HG02943 (cell line): ENCODE results near the gene ACTRT2.

Experiments used
- ATAC-seq: cut with Tn5 transposase; IDR thresholded peaks from one replicate; pipeline ENCODE4 v1.9.1; 2021; ENCODE audit warnings: mild to moderate bottlenecking, low read depth, moderate library complexity; ENCODE audit not compliant: unreplicated experiment

Gene ACTRT2

GRCh38 chr1:3029991-3030662 is 8.9 kb downstream of the ACTRT2 start:
- no peak for ATAC-seq

- ATAC-seq = no peak
Measured at GRCh38 chr1:3030663-3031381, 9.6 kb downstream of the ACTRT2 start.

DNA sequence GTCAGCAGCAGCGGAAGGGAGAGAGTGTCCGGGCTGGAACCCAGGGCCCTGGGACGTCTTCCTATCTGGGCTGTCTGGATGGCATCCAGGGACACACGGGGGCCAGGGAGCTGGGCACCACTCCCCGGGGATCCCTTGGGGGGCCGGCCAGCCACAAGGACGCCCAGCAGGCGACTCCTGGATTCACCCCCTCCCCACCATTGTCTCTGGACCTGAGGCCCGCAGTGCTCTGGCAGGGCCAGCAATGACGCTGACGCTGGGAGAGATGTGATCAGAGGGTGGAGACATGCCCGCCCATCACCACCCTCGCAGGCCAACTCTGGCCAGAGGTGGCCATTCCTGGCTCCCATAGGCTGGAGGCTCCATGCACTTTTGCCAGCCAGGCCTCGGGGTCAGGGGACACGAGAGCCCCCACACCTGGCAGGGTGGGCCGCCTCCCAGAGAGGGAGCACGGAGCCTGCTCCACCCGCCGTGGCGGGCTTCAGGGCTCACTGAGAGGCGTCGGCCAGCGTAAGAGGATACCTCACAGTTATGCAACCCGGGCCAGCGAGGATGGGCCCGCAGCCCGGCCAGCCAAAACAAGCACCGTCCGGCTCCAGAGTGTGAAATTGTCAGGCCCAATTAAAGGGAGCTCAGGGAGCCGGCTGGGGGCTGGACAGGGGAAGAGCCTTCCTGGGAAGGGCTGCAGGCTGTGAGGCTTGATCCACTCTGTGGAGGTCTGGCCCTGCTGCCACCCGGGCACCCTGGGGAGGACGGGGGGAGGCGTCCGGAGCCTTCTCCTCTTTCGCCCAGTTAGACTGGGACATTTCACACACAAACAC is 10.3 kb downstream of the ACTRT2 start:
- ATAC-seq = no peak

- ATAC-seq = no peak
Measured at GRCh38 chr1:3032371-3033039, 11.2 kb downstream of the ACTRT2 start.

DNA sequence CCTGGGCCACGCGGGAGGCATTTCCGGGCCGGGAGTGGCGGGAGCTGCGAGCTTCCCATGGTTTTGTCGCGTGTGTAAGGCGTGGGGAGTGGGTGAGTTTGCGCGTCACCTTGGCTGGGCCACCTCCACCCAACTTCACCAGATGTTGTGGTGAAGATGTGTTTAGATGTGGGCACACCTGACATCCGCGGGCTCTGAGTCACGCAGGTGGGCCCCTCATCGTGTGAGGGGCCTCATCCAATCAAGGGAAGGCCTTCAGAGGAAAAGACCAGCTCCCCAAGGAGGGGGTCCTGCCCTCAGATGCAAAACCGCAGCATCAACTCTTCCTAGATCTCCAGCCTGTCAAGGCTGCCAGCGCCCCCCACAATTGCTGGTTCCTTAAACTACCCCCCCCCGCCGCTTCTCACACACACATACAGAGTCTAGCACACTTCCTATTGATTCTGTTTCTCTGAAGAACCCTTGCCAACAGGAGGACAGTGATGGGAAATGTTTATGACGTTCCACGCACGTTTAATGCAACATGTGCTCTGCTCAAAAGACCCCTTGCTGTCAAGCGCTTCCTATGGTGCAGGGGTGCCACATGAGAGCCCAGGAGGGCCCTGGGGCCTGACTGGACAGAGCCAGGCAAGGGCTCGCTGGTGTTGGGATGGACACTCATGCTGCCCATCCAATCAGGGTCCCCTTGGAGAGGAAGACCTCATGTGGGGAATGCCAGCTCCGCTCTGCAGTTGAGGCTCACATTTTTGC is 11.9 kb downstream of the ACTRT2 start:
- no peak for ATAC-seq

GRCh38 chr1:3033790-3034090 is 12.5 kb downstream of the ACTRT2 start:
- ATAC-seq = no peak

DNA sequence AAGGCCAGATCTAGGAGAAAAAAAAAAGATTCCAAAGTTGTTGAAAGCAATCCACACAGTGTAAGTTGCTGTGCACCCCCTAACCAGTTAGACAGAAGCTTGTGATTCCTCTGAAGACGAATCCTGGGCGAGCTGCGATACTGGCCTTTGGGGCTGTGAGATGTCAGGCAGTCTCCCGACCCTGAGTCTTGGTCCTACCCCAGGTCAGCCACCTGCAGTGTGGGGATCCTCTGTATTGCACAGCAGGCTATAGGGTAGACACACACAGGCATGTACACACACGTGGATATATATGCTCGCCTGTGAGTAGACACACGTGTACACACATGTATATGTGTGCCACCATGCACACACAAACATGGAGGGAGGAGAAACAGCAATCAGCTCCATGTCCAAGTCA is 12.9 kb downstream of the ACTRT2 start:
- ATAC-seq = no peak

- ATAC-seq = no peak
Measured at GRCh38 chr1:3034728-3035562, 13.7 kb downstream of the ACTRT2 start.

GRCh38 chr1:3035563-3036446 is 14.5 kb downstream of the ACTRT2 start:
- no peak for ATAC-seq

DNA sequence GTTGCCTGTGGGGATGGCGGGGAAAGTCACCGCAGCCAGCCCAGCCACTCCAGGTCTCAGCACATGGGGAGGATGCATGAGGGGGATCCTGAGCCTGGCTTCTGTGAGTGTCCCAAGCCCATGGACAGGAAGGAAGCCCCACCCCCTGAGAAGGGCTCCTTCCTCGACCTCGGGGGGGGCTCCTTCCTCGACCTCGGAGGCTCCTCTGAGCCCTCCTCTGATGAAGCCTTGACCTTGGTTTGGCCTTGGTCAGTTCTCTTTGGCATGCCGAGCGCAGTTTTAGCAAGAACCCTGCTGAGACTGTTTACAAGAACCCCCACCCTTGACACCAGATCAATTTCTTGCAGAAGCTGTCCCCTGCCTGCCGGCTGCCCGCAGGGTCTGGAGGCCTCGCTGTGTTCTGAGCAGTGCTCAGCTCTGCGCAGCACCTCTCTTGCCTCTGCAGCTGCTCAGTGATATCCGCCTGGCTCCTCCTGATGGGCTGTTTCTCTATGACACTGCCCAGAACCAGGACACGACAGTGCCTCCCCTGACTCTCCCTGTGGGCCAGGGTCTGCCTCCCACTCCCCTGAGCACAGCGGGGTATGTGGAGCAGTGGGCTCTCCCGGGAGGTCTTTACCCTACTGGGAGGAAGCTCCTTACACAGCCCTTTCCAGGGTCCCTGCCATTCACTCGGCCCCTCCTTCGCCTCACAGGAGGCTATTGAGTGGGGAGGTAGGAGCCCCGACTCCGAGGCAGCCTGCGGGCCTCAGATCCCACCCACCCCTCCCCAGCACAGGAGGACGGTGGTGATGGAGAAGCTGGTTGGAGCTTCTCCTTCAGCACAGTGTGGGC is 15.4 kb downstream of the ACTRT2 start:
- no peak for ATAC-seq

DNA sequence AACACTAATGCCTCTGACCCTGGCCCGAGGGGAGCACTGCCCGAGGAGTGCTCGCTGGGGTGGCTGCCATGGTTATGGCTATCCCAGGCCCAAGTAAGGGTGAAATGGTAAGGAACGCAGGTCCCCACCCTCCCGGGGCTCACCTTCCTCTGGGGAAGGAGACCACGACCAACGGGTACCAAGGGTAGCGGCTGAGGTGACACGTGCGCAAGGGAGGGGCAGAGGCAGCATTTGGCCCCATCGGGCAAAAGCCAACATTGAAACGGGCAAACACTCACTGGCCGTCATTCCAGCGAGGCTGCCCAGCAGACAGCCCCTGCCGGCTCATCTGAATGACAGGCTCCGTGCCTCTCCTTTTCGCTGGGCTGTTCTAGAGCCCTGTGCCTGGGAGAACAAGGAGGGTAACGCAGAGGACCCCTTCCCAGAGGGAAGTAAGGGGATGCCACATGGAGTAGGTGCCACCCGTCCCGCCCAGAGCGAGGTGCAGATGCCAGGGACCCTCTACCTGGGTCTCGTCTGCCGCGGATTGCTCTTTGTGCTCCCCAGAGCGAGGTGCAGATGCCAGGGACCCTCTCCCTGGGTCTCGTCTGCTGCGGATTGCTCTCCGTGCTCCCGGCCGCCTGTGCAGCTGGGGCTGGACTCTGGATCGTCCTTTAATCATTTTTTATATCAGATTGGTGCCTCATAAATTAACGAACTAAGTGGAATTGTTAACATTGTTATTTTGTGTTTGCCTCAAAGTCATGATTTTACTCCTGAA is 16.2 kb downstream of the ACTRT2 start:
- ATAC-seq = no peak

DNA sequence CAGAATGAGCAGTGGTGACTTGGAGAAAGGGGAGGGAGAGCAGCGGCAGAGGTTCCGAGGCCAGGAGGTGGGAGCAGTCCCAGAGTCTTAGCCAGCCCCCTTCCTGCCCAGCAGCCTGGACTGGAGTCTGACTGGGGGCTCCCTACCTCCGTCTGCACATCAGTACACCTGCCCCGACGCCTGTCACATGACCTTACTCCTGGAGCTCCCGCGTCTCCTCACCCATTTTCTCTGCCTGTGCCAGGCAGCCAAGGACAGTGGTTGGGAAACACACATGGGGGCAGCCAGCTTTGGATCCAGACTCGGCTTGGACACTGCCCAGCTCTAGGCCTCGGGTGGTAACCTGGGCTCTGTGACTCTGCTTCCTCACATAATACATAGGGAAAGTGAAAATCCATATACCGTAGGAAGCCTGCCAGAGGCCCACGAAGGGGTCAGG is 16.9 kb downstream of the ACTRT2 start:
- no peak for ATAC-seq

- no peak for ATAC-seq
Measured at GRCh38 chr1:3038571-3039181, 17.4 kb downstream of the ACTRT2 start.

DNA sequence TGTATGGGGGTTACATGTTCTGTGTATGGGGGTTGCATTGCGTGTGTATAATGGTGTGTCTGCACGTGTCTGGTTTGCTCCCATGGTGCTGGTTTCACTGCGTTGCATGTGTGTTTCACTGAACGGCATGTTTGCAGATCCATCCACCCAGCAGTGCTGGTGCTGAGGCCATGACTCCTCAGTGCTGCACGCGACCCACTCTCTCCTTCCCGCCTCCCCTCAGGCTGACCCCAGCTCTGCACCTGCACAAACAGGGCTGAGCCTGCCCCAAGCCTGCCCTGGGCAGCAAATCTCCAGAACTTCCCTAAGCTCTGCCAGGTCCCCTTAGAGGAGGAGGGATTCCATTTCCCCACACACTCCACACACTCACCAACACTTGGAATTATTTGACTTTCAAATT is 18.7 kb downstream of the ACTRT2 start:
- no peak for ATAC-seq

DNA sequence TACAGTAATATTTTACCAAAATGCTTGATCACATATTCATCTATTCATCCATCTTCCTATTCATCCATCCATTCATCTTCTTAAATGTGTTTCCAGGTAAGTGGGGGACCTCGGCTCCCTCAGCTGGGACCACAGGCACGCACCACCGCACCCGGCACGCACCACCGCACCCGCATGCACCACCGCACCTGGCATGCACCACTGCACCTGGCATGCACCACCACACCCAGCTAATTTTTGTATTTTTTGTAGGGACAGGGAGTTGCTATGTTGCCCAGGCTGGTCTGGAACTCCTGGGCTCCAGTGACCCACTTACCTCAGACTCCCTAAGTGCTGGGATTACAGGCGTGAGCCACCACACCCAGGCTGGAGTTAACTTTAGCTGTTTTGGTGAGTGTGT is 21.2 kb downstream of the ACTRT2 start:
- ATAC-seq = no peak

DNA sequence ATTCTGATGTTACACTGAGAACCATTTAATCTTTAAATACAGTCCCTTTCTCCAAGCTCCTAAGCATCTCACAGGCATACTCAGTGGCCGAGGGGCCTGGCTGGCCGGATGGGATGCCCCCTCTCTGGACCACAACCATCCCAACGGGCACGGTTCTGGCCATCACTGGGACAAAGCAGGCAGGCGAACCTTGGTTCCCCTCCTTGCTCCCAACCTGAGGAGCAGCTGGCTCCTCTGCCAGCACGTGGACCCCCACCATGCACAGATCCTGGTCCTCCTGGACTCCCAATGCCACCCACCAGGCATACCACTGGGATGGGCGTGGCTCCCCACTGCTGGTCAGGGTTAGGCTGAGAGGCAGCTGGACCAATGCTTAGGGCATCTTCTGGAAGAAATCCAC is 27.9 kb downstream of the ACTRT2 start:
- no peak for ATAC-seq

GRCh38 chr1:3049905-3050304 is 28.6 kb downstream of the ACTRT2 start:
- ATAC-seq = no peak
